ENCODE data around the gene GPATCH2.

Gene GPATCH2

DNA sequence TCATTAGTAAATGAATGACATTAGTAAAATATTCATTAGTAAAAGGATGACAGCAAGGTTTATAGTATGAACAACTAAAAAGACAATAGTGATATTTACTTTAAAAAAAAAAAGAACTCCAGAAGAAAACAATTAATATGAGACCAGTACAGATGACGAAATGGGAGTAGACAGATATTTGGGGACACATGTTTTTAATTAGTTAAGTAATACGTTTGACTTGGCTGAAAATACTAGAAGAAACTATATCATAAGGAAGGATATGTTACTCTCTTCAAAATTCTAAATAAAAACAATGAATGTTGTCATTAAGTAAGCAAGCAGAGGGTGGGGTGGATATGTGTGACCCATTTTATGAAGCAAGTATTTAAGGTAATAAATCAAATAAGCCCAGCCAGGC is 61.9 kb downstream of the GPATCH2 start:
- no peak overlapping the region for H3K4me3 ChIP-seq (ENCODE audit: low read depth, low read length)
- TF ChIP-seq, protein P1, sequence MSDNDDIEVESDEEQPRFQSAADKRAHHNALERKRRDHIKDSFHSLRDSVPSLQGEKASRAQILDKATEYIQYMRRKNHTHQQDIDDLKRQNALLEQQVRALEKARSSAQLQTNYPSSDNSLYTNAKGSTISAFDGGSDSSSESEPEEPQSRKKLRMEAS (IDR thresholded peaks at IDR 0.05; ENCODE audit: low read depth, low read length), result no peak
- TF ChIP-seq POLR2A (IDR thresholded peaks at IDR 0.05; ENCODE audit: extremely low read depth, insufficient read length) (no peak), MYC (IDR thresholded peaks at IDR 0.05; ENCODE audit: low read depth, low read length) (no peak)
- TF ChIP-seq, protein P2, sequence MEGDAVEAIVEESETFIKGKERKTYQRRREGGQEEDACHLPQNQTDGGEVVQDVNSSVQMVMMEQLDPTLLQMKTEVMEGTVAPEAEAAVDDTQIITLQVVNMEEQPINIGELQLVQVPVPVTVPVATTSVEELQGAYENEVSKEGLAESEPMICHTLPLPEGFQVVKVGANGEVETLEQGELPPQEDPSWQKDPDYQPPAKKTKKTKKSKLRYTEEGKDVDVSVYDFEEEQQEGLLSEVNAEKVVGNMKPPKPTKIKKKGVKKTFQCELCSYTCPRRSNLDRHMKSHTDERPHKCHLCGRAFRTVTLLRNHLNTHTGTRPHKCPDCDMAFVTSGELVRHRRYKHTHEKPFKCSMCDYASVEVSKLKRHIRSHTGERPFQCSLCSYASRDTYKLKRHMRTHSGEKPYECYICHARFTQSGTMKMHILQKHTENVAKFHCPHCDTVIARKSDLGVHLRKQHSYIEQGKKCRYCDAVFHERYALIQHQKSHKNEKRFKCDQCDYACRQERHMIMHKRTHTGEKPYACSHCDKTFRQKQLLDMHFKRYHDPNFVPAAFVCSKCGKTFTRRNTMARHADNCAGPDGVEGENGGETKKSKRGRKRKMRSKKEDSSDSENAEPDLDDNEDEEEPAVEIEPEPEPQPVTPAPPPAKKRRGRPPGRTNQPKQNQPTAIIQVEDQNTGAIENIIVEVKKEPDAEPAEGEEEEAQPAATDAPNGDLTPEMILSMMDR (IDR thresholded peaks at IDR 0.05; ENCODE audit: low read depth, low read length), result no peak
- no peak for DNase-seq (ENCODE audit: low read depth)

DNA sequence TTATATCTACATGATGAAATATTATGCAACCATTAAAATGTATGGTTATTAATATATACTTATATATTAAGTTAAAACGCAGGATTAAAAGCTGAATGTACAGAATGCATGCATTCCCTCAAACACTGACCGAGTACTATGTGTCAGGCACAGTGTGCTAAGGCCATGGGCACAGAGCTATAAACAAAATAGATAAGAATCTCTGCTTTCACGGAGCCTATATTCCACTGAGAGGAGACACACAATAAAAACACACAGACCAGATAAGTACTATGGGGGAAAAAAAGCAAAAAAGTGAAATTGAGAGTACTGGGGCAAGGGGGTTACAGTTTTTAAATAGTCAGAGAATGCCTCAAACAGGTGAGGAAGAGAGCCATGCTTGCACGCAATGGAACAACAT is 62.7 kb downstream of the GPATCH2 start:
- DNase-seq (ENCODE audit: low read depth), result no peak
- no peak overlapping the region for H3K4me3 ChIP-seq (ENCODE audit: low read depth, low read length)
- TF ChIP-seq POLR2A (IDR thresholded peaks at IDR 0.05; ENCODE audit: extremely low read depth, insufficient read length) (no peak), MYC (IDR thresholded peaks at IDR 0.05; ENCODE audit: low read depth, low read length) (no peak)
- TF ChIP-seq, protein P2 (IDR thresholded peaks at IDR 0.05; ENCODE audit: low read depth, low read length), result no peak
- TF ChIP-seq, protein P1 (IDR thresholded peaks at IDR 0.05; ENCODE audit: low read depth, low read length), result no peak

GRCh38 chr1:217564833-217565232 is 66.1 kb downstream of the GPATCH2 start:
- DNase-seq (ENCODE audit: low read depth), result peak; percentile 2
- TF ChIP-seq MYC (IDR thresholded peaks at IDR 0.05; ENCODE audit: low read depth, low read length) (no peak), POLR2A (IDR thresholded peaks at IDR 0.05; ENCODE audit: extremely low read depth, insufficient read length) (no peak)
- TF ChIP-seq, protein P1 (IDR thresholded peaks at IDR 0.05; ENCODE audit: low read depth, low read length), result no peak
- TF ChIP-seq, protein P2 (IDR thresholded peaks at IDR 0.05; ENCODE audit: low read depth, low read length), result no peak
- no peak overlapping the region for H3K4me3 ChIP-seq (ENCODE audit: low read depth, low read length)

GRCh38 chr1:217564207-217564606 is 66.7 kb downstream of the GPATCH2 start:
- no peak overlapping the region for H3K4me3 ChIP-seq (ENCODE audit: low read depth, low read length)
- no peak for DNase-seq (ENCODE audit: low read depth)
- TF ChIP-seq POLR2A (IDR thresholded peaks at IDR 0.05; ENCODE audit: extremely low read depth, insufficient read length), result no peak
- TF ChIP-seq, protein P2 (IDR thresholded peaks at IDR 0.05; ENCODE audit: low read depth, low read length), result no peak
- TF ChIP-seq, protein P1 (IDR thresholded peaks at IDR 0.05; ENCODE audit: low read depth, low read length), result no peak
- TF ChIP-seq MYC (IDR thresholded peaks at IDR 0.05; ENCODE audit: low read depth, low read length), result no peak

- TF ChIP-seq, protein P1 (IDR thresholded peaks at IDR 0.05; ENCODE audit: low read depth, low read length), result no peak
- TF ChIP-seq, protein P2 (IDR thresholded peaks at IDR 0.05; ENCODE audit: low read depth, low read length), result no peak
- TF ChIP-seq POLR2A (IDR thresholded peaks at IDR 0.05; ENCODE audit: extremely low read depth, insufficient read length), result no peak
- no peak for TF ChIP-seq MYC (IDR thresholded peaks at IDR 0.05; ENCODE audit: low read depth, low read length)
- H3K4me3 ChIP-seq (ENCODE audit: low read depth, low read length), result no peak overlapping the region
- no peak for DNase-seq (ENCODE audit: low read depth)
Measured at GRCh38 chr1:217563179-217563578, 67.7 kb downstream of the GPATCH2 start.

Measured in NB4 (cell line).